ENCODE measurements around the gene NIPBL. TPM values are rescaled to one million over a fixed set of nuclear protein-coding genes. Genes with fewer than 3 reads are reported as not detected.

NIPBL gene
- total RNA-seq, 4 donors from 2014 or later = 26.7 to 73.8 (median 64.4) TPM

DNA sequence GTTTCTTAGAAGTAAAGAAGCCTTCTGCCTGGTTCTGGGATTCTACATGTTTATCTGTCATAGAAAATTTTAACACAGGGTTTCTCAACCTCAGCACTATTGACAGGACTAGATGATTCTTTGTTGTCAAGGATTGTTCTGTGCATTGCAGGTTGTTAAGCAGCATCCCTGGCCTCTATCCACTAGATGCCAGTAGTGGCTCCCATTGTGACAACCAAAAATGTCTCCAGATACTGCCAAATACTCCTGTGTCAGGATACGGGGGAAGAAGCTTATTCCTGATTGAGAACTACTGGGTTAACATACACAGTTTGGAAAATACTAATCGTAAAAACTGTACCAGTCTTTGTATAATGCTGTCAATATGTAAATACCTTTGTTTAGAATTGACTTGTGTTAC is 167.1 kb downstream of the NIPBL start:
- in situ Hi-C loops (cut with MboI; ENCODE audit: low pct_ligation_motif_present in 1 of 4, low pct_unique_long_range_greater_than_20kb in 1 of 4, low sequenced_read_pairs in 3 of 4) (loop anchor here in 3 of 4 donors (25.0 kb wide), 1 partner anchor 269 kb away; no protein-coding TSS in a partner anchor), intact Hi-C loops (cut with DNase I; ENCODE audit: low total_unique reads) (no loop called here)
- Histone ChIP-seq H3K4me1 (no peaks in the 10 kb centered on the region), H3K27me3 (no peaks in the 10 kb centered on the region), H3K9me3 (no peaks in the 10 kb centered on the region), H3K4me3 (no peak overlapping the region), H3K27ac (no peak overlapping the region), H3K36me3 (peaks cover 0 to 55% (median 18%) of the 10 kb centered on the region in 4 donors)
- DNase-seq = no peak
- 74 to 76% methylated on average over 2 of the region's 2 CpGs for WGBS, 2 donors (ENCODE audit: low coverage in 1 of 2)
- TF ChIP-seq, protein P1, sequence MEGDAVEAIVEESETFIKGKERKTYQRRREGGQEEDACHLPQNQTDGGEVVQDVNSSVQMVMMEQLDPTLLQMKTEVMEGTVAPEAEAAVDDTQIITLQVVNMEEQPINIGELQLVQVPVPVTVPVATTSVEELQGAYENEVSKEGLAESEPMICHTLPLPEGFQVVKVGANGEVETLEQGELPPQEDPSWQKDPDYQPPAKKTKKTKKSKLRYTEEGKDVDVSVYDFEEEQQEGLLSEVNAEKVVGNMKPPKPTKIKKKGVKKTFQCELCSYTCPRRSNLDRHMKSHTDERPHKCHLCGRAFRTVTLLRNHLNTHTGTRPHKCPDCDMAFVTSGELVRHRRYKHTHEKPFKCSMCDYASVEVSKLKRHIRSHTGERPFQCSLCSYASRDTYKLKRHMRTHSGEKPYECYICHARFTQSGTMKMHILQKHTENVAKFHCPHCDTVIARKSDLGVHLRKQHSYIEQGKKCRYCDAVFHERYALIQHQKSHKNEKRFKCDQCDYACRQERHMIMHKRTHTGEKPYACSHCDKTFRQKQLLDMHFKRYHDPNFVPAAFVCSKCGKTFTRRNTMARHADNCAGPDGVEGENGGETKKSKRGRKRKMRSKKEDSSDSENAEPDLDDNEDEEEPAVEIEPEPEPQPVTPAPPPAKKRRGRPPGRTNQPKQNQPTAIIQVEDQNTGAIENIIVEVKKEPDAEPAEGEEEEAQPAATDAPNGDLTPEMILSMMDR (IDR thresholded peaks at IDR 0.05) = no peak
- TF ChIP-seq POLR2A (IDR thresholded peaks at IDR 0.05) (no peak), EP300 (IDR thresholded peaks at IDR 0.05; ENCODE audit: low read depth) (no peak), POLR2AphosphoS5 (IDR thresholded peaks at IDR 0.05) (no peak)

DNA sequence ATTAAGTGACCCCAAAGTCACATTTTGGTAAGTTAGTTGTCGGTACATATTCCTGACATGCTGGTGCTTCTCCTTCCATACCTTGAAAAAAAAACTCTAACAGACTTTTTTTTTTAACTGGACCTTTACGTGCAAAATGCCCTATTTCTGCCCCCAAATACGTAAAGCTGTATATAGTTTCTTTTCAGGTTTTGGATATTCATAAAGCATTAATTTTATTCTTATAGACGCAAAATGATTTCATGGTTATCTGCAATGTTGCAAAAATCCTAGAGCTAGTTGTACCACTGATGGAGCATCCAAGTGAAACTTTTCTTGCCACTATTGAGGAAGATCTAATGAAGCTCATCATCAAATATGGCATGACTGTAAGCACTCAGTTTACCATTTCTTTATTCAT is 167.6 kb downstream of the NIPBL start:
- H3K27ac ChIP-seq = no peak overlapping the region
- no peak for DNase-seq
- H3K4me1 ChIP-seq = no peaks in the 10 kb centered on the region
- H3K27me3 ChIP-seq = no peaks in the 10 kb centered on the region
- H3K36me3 ChIP-seq = peaks cover 0 to 56% (median 18%) of the 10 kb centered on the region in 4 donors
- H3K4me3 ChIP-seq = no peak overlapping the region
- H3K9me3 ChIP-seq = no peaks in the 10 kb centered on the region
- in situ Hi-C loops (cut with MboI; ENCODE audit: low pct_ligation_motif_present in 1 of 4, low pct_unique_long_range_greater_than_20kb in 1 of 4, low sequenced_read_pairs in 3 of 4) = loop anchor here in 3 of 4 donors (25.0 kb wide), 1 partner anchor 268 kb away; no protein-coding TSS in a partner anchor
- no peak for TF ChIP-seq EP300 (IDR thresholded peaks at IDR 0.05; ENCODE audit: low read depth)
- no peak for TF ChIP-seq POLR2AphosphoS5 (IDR thresholded peaks at IDR 0.05)
- TF ChIP-seq POLR2A (IDR thresholded peaks at IDR 0.05) = no peak
- TF ChIP-seq, protein P1 (IDR thresholded peaks at IDR 0.05) = no peak
- 96 to 100% methylated on average over 4 of the region's 4 CpGs for WGBS, 2 donors (ENCODE audit: low coverage in 1 of 2)
- intact Hi-C loops (cut with DNase I; ENCODE audit: low total_unique reads) = no loop called here

DNA sequence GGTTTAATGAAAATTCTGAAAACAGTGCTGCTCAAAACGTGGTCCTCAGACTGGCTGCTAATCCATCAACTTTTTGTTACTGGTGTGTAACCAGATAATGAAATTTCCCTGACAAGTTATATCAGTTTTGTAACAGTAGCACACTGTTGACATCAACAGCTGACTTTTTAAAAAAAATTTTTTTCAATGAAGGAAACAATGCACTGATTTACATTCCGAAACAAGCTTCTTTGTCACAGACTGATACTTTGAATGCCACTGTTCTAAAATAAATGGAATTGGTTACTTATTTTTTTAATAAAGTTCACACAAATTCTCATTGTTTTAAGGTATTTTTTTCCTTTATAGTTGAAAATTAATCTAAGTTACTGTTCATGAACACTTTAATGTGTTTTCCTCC is 169.1 kb downstream of the NIPBL start:
- TF ChIP-seq POLR2A (IDR thresholded peaks at IDR 0.05) = no peak
- TF ChIP-seq EP300 (IDR thresholded peaks at IDR 0.05; ENCODE audit: low read depth) = no peak
- TF ChIP-seq, protein P1 (IDR thresholded peaks at IDR 0.05) = no peak
- TF ChIP-seq POLR2AphosphoS5 (IDR thresholded peaks at IDR 0.05) = no peak
- Histone ChIP-seq H3K9me3 (no peaks in the 10 kb centered on the region), H3K36me3 (peaks cover 0 to 59% (median 22%) of the 10 kb centered on the region in 4 donors), H3K4me1 (no peaks in the 10 kb centered on the region), H3K27ac (no peak overlapping the region), H3K4me3 (no peak overlapping the region), H3K27me3 (no peaks in the 10 kb centered on the region)
- in situ Hi-C loops (cut with MboI; ENCODE audit: low pct_ligation_motif_present in 1 of 4, low pct_unique_long_range_greater_than_20kb in 1 of 4, low sequenced_read_pairs in 3 of 4) = loop anchor here in 3 of 4 donors (25.0 kb wide), 1 partner anchor 267 kb away; no protein-coding TSS in a partner anchor
- intact Hi-C loops (cut with DNase I; ENCODE audit: low total_unique reads) = no loop called here
- 85 to 94% methylated on average over 2 of the region's 2 CpGs for WGBS, 2 donors (ENCODE audit: low coverage in 1 of 2)
- no peak for DNase-seq

DNA sequence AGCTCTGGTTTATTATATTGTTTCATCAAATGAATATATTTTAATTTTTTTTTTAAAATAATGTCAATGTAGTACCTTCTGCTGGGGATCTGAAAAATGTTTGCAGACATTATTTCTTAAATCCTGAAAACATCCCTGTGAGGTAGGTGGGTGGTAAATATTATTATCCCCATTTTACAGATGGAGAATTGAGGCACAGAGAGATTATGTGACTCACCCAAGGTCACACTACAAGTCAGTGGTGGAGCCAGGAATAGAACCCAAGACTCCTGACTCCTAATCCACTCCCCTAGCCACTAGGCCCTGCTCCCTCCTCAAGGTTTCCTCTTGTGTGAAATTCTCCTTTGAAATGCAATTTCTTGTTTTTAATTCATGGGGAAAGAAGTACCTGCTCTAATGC is 171.4 kb downstream of the NIPBL start:
- no peaks in the 10 kb centered on the region for H3K9me3 ChIP-seq
- no peak overlapping the region for H3K27ac ChIP-seq
- no peak overlapping the region for H3K4me3 ChIP-seq
- no peaks in the 10 kb centered on the region for H3K4me1 ChIP-seq
- peaks cover 0 to 76% (median 30%) of the 10 kb centered on the region in 4 donors for H3K36me3 ChIP-seq
- in situ Hi-C loops (cut with MboI; ENCODE audit: low pct_ligation_motif_present in 1 of 4, low pct_unique_long_range_greater_than_20kb in 1 of 4, low sequenced_read_pairs in 3 of 4) = loop anchor here in 3 of 4 donors (25.0 kb wide), 1 partner anchor 264 kb away; no protein-coding TSS in a partner anchor
- no peak for DNase-seq
- no peaks in the 10 kb centered on the region for H3K27me3 ChIP-seq
- intact Hi-C loops (cut with DNase I; ENCODE audit: low total_unique reads) = no loop called here
- no peak for TF ChIP-seq EP300 (IDR thresholded peaks at IDR 0.05; ENCODE audit: low read depth)
- no peak for TF ChIP-seq POLR2AphosphoS5 (IDR thresholded peaks at IDR 0.05)
- TF ChIP-seq POLR2A (IDR thresholded peaks at IDR 0.05) = no peak
- TF ChIP-seq, protein P1 (IDR thresholded peaks at IDR 0.05) = no peak

Data from transverse colon (tissue), 4 donors.